Choroid plexus epithelial cell (primary cell): ENCODE results near the gene EML4.
"Not testable (repeated sequence)": the region's sequence is repeated elsewhere in the genome, so short reads cannot be mapped to it uniquely, and the experiment has no call there.

Source experiments
- DNase-seq: peaks from one replicate; pipeline ENCODE4 v3.0.0-alpha.2; 2010; ENCODE audit warnings: low read depth
- H3K4me3 ChIP-seq: 2 replicates; pipeline ENCODE4 v1.5.1; 2011; ENCODE audit warnings: low read depth, mild to moderate bottlenecking, control low read depth, low read length, moderate library complexity
- TF ChIP-seq, protein P1 (sequence below): conservative IDR thresholded peaks from 2 replicates; pipeline ENCODE4 v1.5.1; 2011; ENCODE audit warnings: low read depth, mild to moderate bottlenecking, control low read depth, inconsistent platforms, low read length, moderate library complexity

EML4 gene

DNA sequence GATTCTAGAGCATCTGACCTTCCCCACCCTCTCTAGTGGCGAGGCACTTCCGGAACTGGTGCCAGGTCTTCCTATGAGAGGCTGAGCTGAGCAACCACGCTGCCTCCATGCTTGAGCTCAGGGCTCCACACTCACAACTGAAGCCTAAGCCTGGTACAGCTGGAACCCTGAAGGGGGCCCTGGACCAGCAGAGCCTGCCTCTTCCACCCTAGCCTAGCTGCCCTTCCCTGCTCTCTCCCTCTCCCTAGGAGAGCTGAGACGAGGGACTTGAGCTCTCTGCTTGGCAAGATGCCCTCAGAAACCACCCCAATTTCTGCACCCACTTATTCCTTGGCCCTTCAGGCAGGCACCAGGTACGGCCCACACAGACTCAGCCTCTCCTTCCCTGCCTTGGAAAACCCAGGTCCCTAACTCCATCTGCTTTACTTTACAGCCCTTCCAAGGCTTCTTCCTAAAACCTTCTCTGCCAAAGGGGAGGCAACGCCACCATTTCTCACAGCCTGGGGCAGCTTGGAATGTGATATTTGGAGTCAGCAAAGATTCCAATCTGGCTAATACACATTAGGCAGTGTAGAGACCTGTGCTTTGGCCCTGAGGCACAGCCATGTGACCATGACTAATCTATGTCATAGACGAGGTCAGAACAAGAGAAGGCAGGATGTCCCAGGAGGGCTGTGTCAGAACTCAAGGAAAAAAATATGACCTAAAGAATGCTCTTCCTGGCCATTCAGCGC, 173.1 kb downstream of the EML4 start:
- TF ChIP-seq, protein P1, sequence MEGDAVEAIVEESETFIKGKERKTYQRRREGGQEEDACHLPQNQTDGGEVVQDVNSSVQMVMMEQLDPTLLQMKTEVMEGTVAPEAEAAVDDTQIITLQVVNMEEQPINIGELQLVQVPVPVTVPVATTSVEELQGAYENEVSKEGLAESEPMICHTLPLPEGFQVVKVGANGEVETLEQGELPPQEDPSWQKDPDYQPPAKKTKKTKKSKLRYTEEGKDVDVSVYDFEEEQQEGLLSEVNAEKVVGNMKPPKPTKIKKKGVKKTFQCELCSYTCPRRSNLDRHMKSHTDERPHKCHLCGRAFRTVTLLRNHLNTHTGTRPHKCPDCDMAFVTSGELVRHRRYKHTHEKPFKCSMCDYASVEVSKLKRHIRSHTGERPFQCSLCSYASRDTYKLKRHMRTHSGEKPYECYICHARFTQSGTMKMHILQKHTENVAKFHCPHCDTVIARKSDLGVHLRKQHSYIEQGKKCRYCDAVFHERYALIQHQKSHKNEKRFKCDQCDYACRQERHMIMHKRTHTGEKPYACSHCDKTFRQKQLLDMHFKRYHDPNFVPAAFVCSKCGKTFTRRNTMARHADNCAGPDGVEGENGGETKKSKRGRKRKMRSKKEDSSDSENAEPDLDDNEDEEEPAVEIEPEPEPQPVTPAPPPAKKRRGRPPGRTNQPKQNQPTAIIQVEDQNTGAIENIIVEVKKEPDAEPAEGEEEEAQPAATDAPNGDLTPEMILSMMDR = no peak
- no peak overlapping the region for H3K4me3 ChIP-seq
- DNase-seq = peak; percentile 93

DNA sequence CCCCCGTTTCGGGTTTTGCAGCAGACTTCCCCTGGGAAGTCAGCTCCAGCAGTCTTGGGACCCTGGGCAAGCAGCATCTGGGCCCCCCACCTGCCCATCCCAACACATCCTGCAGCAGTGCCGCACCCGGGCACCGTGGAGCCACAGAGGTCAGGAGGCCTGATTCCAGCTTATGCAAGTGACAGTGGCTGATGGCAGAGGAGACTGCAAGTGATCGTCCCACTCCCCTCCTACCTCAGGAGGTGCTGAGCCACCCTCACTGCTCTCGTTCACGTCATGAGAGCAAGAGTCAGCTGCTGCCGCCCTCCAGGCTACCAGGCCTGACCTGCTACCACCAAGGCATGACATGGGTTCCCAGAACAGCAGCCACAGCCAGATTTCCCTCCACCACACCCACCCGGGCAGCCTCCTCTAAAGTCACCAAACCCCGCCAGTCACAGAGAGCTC, 173.7 kb downstream of the EML4 start:
- TF ChIP-seq, protein P1 = no peak
- no peak overlapping the region for H3K4me3 ChIP-seq
- no peak for DNase-seq

DNA sequence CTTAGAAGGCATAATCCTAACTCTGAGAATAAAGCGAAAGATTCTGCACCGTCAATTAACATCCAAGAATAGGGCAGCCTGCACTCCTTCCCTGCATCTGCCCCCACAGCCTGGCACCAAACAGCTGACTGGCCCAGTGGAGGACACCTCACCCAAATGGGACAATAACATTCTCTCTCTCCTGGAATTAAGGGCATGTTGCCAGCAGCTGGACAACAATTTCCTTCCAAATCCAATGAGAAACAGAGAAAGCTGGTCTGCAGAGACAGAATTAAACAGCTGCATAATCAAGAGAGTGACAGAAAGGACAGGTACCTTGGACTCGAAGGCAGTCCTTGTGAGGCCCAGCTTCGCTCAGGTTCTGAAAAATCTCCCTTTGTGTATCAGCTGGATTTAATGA, 176.8 kb downstream of the EML4 start:
- DNase-seq = no peak
- H3K4me3 ChIP-seq = no peak overlapping the region
- TF ChIP-seq, protein P1 = no peak

DNA sequence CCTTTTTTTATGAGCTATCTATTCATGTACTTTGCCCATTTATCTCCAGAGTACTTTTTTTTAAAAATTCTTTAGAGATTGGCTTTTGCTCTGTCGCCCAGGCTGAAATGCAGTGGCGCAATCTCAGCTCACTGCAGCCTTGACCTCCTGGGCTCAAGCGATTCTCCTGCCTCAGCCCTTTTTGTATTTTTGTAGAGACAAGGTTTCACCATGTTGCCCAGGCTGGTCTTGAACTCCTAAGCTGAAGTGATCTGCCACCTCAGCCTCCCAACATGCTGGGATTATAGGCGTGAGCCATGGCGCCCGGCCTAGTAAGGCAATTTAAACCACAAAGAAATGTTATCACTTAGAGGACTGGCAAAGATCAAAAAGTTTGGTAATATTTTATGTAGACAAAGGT, 177.7 kb downstream of the EML4 start:
- H3K4me3 ChIP-seq = not testable (repeated sequence)
- peak; percentile 17 for DNase-seq

DNA sequence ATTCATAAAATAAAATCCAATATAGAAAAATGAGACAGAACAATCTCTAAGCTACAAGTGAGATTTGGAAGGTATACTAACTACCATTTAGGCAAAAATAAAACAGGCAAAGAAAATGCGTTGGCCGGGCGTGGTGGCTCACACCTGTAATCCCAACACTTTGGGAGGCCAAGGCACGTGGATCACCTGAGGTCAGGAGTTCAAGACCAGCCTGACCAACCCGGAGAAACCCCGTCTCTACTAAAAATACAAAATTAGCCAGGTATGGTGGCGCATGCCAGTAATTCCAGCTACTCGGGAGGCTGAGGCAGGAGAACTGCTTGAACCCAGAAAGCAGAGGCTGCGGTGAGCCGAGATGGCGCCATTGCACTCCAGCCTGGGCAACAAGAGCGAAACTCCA, 178.4 kb downstream of the EML4 start:
- DNase-seq, H3K4me3 ChIP-seq: not testable (repeated sequence)

DNA sequence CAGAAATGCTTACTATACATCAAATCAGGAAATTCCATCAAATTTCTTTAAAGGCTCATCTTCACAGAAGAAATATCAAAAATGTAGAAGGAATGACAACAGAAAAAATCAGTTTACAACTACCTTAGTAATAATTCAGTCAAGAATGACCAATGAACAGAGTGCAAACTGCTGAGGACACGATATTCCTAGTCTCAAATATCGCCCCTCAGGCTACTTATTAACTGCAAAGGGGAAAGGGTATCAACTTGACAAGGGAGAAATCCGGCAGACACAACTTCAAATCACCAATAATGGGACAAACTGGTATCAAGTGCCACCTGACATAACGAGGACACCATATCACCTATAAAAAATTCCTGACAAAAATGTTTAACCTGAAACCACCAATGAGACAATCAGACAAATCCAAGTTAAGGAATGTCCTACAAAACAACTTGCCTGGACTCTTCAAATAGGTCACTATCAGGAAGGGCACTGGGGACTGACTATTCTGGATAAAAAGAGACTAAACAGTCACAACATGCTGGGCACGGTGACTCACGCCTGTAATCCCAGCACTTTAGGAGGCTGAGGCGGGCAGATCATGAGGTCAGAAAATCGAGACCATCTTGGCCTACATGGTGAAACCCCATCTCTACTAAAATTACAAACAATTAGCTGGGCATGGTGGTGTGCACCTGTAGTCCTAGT, 179.1 kb downstream of the EML4 start:
- TF ChIP-seq, protein P1 = no peak
- no peak overlapping the region for H3K4me3 ChIP-seq
- DNase-seq = no peak

DNA sequence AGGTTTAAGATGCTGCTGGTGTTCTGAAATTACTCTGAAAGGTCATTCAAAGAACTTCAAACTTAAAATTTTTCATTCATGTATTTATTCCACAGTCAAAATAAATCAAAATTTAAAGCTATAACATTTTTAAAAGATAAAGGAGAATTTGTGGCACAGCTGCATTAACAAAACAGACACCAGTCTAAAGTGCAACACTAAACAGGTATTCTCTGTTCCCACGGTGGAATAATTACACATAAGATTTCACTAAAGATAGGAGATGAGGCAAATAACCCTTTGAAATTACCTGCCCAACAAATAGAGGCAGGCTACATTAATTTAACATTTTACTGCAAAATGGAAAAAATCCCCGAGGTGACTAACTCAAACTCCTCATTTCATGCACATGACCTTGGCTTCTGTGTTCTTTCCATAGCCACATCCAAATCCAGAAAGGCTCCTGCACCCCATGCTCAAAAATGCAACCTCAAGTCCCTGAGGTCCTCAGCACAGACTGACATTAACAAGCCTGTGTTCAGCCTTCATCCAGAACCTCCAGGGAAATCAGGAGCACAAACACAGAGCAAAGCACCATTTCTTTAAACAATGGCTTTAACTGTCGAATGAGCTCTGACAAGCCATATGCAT, 181.4 kb downstream of the EML4 start:
- TF ChIP-seq, protein P1 = no peak
- H3K4me3 ChIP-seq = no peak overlapping the region
- no peak for DNase-seq

DNA sequence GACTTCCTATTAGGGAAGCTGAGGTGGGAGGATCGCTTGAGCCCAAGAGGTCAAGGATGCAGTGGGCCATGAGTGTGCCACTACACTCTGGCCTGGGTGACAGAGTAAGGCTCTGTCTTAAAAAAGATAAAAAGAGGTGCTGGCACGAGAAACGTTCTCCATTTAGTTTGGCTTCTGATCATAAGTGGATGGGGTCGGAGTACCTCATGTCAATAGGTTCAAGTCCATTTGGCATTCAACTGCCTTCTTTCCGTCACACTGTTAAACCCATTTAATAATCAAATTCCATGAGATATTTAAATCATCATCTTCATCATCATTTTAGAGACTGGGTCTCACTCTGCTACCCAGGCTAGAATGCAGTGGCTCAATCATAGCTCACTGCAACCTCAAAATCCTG, 182.7 kb downstream of the EML4 start:
- TF ChIP-seq, protein P1 = no peak
- no peak for DNase-seq
- no peak overlapping the region for H3K4me3 ChIP-seq
